Measurements from ENCODE around the gene ELMO1. TPM values are rescaled to one million over a fixed set of nuclear protein-coding genes. Genes with fewer than 3 reads are reported as not detected.
A peak's percentile ranks its signal among the peaks of the same experiment; 100 is the strongest.

Gene ELMO1
- total and polyA plus RNA-seq, 2 of the 13 experiments (the other 11 are each of a cell fraction or from before 2014, with no cell fraction given), result 0.11 to 0.17 TPM

GRCh38 chr7:36972140-36972518 is 476.5 kb downstream of the ELMO1 start (continued):
- no peak for TF ChIP-seq ZBTB14 (CRISPR knock-in tag; IDR thresholded peaks at IDR 0.05)
- peak; percentile 73 for TF ChIP-seq ZNF12 (CRISPR knock-in tag; IDR thresholded peaks at IDR 0.05)
- TF ChIP-seq SALL1 (CRISPR knock-in tag; IDR thresholded peaks at IDR 0.05), result peak; percentile 66
- no peak for TF ChIP-seq NFIB (CRISPR knock-in tag; IDR thresholded peaks at IDR 0.05; ENCODE audit: borderline replicate concordance)
- TF ChIP-seq ZFP1 (CRISPR knock-in tag; IDR thresholded peaks at IDR 0.05), result peak; percentile 66; the same call in 1 of the 2 replicates
- TF ChIP-seq ZNF383 (CRISPR knock-in tag; IDR thresholded peaks at IDR 0.05; ENCODE audit: borderline replicate concordance), result no peak
- TF ChIP-seq ZNF788 (CRISPR knock-in tag; IDR thresholded peaks at IDR 0.05; ENCODE audit: borderline replicate concordance), result no peak
- TF ChIP-seq ERF (CRISPR knock-in tag; IDR thresholded peaks at IDR 0.05), result no peak
- no peak for TF ChIP-seq KLF16 (CRISPR knock-in tag; IDR thresholded peaks at IDR 0.05)
- TF ChIP-seq BRD4 (CRISPR knock-in tag; IDR thresholded peaks at IDR 0.05), result peak; percentile 47; the same call in 1 of the 2 replicates
- TF ChIP-seq DNMT3B (CRISPR knock-in tag; conservative IDR thresholded peaks at IDR 0.05), result 0 out of 2 replicates have a peak, but pooled peaks have one; percentile 48
- TF ChIP-seq ZNF891 (CRISPR knock-in tag; IDR thresholded peaks at IDR 0.05), result no peak
- TF ChIP-seq STAG1 (CRISPR knock-in tag; IDR thresholded peaks at IDR 0.05), result peak; percentile 34; the same call in 1 of the 2 replicates
- TF ChIP-seq KDM6A (CRISPR knock-in tag; IDR thresholded peaks at IDR 0.05; ENCODE audit: low read depth), result peak; percentile 71; the same call in 1 of the 2 replicates
- TF ChIP-seq NKX3-1 (CRISPR knock-in tag; IDR thresholded peaks at IDR 0.05), result no peak
- no peak for TF ChIP-seq CREBL2 (CRISPR knock-in tag; IDR thresholded peaks at IDR 0.05; ENCODE audit: borderline replicate concordance)
- TF ChIP-seq ZNF230 (CRISPR knock-in tag; IDR thresholded peaks at IDR 0.05), result no peak
- TF ChIP-seq ZHX2 (IDR thresholded peaks at IDR 0.05; ENCODE audit: low read depth), result peak; percentile 45; the same call in 1 of the 2 replicates
- TF ChIP-seq ZHX2 (CRISPR knock-in tag; IDR thresholded peaks at IDR 0.05; ENCODE audit: borderline replicate concordance), result no peak
- no peak for TF ChIP-seq ZNF720 (CRISPR knock-in tag; IDR thresholded peaks at IDR 0.05)
- TF ChIP-seq TGIF2 (CRISPR knock-in tag; IDR thresholded peaks at IDR 0.05), result no peak
- no peak for TF ChIP-seq ZNF776 (CRISPR knock-in tag; IDR thresholded peaks at IDR 0.05)
- TF ChIP-seq TOE1 (CRISPR knock-in tag; IDR thresholded peaks at IDR 0.05), result no peak
- TF ChIP-seq ZNF253 (CRISPR knock-in tag; IDR thresholded peaks at IDR 0.05; ENCODE audit: borderline replicate concordance), result no peak
- no peak for TF ChIP-seq ZFX (CRISPR knock-in tag; IDR thresholded peaks at IDR 0.05; ENCODE audit: low read depth)
- TF ChIP-seq ZNF343 (CRISPR knock-in tag; IDR thresholded peaks at IDR 0.05), result no peak
- peak; percentile 60; the same call in 1 of the 2 replicates for TF ChIP-seq ZNF792 (CRISPR knock-in tag; IDR thresholded peaks at IDR 0.05)
- no peak for TF ChIP-seq ZNF563 (CRISPR knock-in tag; IDR thresholded peaks at IDR 0.05)

Measured in HepG2 (cell line).